ENCODE data around the gene PDE4A.

The PDE4A gene

DNA sequence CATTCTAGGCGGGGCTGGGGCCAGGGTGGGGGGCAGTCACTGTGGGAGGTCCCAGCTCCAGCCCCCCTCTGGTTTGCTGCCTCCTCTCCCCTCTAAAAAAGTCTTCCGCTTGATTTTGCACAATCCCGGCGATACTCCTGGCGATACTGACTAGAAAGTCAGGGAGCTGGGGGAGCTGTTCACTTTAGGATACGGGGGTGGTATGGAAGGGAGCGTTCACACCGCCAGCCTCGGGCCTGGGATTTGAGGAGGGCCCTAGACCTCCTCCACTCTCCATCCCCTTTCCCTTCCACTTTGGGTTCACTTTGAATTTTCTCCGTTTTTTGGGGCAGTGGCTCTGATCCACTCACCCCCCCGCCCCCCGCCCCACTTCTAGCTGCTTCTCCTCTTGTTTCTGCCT lies 47.8 kb downstream of the PDE4A start:
- no peak for FAIRE-seq

GRCh38 chr19:10471909-10472308 lies 51.6 kb downstream of the PDE4A start:
- FAIRE-seq: no peak

DNA sequence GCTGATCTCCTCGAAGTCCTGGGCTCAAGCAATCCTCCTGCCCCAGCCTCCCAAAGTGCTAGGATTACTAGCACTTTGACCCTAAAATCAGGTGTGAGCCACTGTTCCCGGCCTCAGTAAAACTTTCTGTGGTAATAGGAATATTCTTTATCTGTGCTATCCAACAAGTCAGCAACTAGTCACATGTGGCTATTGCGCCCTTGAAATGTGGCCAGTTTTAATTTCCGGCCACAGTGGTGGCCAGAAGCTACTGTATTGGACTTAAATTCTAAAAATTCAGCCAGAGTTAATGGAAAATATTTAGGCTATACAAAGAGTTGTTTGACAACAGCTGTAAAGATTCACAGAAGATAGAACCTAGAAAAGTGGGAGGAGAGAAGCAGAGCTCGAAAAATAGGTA lies 52.9 kb downstream of the PDE4A start:
- FAIRE-seq: no peak

GRCh38 chr19:10474962-10475451 lies 54.7 kb downstream of the PDE4A start:
- no peak for FAIRE-seq

- no peak for FAIRE-seq
Measured at GRCh38 chr19:10478476-10478875, 58.1 kb downstream of the PDE4A start.

DNA sequence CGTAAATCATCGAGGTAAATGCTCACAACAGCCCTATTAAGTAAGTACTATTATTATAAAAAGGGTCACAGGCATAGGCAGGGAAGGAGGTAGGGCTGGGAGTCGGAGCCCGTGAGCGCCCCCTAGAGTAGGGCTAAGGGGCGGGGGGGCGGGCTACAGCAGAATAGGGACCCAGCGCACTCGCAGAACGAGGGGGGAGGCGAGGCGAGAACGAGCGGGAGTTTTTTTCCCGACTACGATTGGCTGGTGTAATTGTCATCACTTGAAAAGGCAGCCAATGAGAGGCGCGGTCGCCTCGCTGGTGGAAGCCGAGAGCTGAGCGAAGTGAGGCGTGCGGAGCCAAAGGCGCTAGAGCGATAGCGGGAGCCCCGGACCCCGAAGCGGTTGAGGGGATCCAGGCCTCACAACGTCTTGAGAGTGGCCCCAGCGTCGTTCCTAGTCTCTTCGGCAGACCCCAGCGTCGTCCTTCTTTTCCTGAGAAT lies 58.6 kb downstream of the PDE4A start:
- FAIRE-seq: no peak

- FAIRE-seq: no peak
Measured at GRCh38 chr19:10486551-10486950, 66.2 kb downstream of the PDE4A start.

DNA sequence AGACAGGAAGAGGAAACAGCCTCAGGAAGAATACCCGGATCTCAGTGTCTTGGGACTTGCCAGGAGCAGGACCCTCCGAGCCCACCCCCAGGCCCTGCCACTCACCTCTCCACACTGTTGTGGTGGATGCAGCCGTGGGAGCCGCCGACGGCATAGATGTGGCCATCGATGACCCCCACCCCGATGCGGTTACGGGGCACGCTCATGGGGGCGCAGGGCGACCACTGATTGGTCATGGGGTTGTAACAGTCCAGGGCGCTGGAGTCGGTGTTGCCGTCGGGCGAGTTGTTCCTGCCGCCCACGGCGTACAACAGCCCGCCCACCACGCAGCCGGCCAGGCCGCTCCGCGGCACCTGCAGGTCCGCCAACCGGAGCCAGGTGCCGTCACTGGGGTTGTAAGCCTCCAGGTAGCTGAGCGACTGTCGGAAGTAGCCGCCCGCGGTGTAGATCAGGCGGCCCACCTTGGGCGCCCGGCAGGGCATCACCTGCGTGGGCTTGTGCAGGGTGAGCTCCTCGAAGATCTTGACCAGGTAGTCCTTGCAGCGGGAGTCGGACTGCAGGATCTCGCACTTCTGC lies 71.2 kb downstream of the PDE4A start:
- no peak for FAIRE-seq

DNA sequence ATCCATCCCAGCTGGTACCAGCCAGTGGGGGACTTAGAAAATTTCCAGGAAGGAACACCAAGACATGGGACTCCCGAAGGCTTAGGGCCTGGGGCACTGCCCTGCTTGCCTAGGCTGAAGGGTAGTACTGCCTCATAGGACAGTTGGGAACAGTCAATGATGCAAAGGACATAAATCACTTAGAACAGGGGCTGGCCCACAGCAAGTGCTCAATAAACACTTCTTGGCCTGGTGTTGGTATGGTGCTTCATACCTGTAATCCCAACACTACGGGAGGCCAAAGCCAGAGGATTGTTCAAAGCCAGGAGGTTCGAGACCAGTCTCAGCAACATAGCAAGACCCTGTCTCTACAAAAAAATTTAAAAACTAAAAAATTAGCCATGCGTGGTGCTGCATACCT lies 77.0 kb downstream of the PDE4A start:
- FAIRE-seq: no peak

- no peak for FAIRE-seq
Measured at GRCh38 chr19:10499550-10500246, 79.4 kb downstream of the PDE4A start.

DNA sequence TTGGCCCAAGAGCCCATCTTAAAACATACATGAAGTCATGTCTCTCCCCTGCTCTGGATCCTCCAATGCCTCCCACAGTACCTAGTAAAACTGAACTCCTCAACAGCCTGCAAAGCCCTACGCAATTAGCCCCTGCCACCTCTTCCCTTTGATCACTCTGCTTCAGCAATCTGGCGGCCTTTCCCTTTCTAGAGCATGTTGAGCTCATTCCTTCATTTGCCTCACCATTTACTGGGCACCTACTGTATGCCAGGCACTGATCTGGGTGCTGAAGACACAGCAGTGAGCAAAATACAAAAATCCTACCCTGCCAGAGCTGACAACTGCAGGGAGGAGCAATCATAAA lies 79.9 kb downstream of the PDE4A start:
- FAIRE-seq: no peak

GRCh38 chr19:10501971-10502523 lies 81.7 kb downstream of the PDE4A start:
- FAIRE-seq: no peak

DNA sequence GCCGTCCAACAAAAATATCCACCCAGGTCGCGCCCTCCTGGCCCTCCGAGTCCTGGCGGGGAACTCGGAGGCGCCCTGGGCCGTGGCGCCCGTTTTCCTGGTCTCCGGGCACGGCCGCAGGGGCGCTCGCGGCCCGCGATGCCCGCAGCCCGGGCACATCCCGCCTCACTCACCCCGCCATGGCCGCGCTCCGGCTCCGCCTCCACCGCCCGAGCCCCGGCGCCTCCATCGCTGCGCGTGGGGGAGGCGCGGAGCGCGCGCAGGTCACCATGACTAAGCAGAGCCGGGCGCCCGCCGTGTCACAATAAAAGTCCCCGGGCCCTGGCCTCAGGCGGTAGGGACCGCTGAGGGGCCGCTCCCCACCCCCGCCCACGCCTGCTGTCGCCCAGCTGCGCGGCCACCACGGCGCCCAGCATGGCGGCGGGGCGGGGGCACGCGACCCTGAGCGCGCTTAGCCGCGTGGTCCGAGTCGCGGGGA lies 82.2 kb downstream of the PDE4A start:
- FAIRE-seq: no peak

DNA sequence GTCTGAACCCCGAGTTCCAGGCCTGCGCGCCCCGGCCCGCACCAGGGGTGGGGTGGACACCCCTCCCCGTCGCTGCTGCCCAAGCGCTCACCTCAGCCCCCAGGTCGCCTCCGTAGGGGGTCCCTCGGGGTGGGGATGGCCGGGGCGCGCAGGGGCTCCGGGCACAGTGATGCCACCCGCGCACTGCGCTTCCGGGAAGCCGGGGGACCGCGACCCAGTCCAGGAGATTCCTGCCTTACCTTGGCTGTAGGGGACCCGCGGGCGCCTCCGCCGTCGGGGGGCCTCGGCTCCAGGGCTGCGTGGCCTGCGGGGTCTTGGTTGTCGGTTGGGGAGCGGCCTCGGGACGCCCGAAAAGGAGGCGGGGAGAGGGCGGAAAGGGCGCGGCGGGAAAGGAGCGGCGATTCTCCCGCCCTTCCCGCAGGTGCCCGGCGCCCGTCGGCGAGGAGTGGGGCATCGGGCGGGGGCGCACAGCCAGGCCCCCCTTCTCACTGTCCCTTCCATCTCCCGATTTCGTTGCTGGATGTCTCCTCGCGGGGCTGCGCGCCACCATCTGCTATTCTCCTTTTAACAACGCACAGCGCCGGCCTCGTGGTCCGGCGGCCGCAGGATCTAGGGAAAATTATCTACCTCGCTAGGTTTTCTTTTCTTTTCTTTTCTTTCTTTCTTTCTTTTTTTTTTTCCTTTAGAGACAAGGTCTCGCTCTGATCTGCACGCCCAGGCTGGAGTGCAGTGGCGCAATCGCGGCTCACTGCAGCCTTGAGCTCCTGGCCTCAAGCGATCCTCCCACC lies 82.9 kb downstream of the PDE4A start, which contains the start of gene KEAP1:
Gene KEAP1 (minus strand): TSS at position 355 of the 788 bp plus-strand sequence. CDS start 3,323 bp downstream, outside the sequence.
- FAIRE-seq: no peak

DNA sequence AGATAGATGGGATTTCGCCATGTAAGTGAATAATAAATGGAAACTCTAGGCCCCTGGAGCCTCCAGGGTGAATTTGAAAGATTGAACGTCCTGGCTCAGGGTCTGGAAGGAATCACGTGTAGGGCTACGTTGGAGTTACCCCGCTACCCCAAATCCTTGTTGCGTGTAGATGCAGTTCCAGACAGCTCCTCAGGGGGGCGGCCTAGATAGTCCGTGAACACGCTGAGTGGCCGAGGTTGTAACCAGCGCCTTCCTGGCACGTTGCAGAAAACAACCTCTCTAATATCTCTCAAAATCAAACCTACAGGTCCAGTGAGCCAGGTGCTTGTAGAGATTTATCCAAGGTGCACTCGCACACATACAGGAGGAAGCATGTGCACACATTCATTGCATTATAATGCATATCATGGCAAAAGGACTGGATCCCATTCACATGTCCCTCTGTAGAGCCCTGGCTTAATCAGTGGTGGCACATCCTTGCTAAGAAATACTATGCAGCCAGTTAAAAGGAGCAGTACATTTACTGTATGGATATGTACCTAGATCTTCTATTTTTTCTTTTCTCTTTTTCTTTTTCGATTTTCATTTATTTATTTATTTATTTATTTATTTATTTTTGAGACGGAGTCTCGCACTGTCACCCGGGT lies 85.4 kb downstream of the PDE4A start:
- no peak for FAIRE-seq

DNA sequence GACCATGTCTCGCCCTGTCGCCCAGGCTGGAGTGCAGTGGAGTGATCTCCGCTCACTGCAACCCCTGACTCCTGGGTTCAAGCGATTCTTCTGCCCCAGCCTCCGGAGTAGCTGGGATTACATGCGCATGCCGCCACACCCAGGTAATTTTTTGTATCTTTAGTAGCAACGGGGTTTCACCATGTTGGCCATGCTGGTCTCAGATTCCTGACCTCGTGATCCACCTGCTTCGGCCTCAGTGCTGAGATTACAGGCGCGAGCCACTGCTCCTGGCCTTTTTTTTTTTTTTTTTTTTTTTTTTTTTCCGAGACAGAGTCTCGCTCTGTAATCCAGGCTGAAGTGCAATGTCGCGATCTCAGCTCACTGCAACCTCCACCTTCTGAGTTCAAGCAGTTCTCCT lies 87.7 kb downstream of the PDE4A start:
- no peak for FAIRE-seq

GRCh38 chr19:10508707-10509106 lies 88.4 kb downstream of the PDE4A start:
- no peak for FAIRE-seq

DNA sequence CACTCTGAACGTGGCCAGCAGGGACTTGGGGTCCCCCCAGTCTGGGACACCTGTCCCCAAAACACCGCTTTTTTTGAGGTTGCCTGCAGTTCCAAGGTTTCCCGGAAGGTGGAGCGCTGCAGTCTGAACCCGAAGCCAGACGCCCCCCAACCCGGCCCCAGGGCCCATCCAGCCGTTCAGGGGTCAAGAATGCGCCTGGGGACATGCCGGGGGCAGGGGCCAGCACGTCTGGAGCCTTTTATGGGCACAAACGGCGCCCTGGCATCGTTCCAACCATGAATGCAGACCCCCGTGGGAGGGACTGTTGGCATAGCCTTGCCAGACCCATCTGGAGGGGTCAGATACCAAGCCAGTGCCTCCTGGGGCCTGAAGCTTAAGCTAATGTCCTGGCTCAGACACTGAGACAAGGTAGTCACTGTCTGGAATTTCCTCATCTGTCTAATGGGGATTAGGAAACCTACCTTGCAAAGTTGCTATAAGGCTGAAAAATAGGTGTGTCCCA lies 90.0 kb downstream of the PDE4A start:
- FAIRE-seq: no peak

DNA sequence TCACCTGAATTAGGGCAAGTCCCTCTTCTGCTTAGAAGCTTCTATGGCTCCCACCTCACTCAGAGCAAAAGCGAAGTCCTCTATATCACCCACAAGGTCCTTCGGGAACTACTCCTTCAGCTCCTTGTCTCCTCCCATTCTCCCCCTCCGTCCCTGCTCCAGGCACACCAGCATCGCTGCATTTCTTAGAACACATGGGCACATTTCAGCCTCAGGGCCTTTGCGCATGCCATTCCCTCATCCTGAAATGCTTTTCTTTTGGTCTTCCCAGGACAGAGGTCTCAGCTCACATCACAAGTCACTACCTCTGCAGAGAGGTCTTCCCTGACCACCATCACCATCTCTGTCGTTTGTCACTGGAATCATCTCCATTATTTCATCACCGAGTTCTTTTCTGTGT lies 92.9 kb downstream of the PDE4A start:
- FAIRE-seq: no peak

DNA sequence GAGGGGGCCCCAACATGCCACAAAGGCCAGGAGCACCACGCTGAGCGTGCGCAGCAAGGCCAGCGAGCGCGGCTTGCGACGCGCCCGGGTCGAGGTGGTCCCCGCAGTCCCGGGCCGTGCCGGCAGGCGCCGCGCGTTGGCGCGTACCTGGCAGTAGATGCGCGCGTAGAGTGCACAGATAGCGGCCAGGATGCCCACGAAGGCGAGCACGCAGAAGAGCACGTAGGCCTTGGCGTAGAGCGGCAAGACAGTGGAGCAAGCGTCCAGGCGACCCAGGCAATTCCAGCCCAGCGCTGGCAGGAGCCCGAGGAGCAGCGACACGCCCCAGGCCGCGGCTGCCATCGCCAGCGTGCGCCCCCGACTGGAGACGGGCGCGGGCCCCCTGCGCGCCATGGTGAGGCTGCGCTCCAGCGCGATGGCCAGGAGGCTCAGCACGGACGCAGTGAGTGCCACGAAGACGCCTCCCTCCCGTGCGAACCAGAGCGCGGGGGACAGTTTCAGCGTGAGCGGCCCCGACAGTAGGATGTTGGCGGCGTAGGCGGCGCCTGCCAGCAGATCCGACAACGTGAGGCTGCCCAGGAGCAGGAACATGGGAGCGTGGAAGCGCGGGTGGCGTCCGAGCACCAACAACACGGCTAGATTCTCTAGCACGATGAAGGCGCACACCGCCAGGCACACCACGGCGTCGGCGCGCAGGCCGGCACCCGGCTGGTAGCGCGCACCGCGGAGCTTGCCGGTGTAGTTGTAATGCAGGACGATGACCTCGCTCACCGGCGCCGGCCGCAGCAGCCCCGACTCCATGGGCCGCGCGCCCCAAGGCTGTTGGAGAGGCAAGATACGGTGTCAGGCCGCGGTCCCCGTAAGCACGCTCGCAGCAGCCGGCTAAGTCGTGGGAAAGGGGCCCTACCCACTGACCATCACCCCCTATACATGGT lies 94.1 kb downstream of the PDE4A start:
- FAIRE-seq: no peak

DNA sequence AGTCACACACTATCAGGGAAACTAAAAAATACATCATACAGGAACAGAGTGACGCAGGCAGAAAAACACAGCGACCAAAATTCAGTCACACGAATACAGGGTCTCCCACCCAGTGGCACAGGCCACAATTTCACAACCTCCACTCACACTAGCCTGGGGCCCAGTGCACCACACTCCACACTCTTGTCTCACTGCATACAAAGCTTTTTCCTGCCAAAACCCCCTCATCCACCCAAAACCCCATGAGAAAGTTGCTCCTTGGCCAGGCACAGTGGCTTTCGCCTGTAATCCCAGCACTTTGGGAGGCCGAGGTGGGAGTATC lies 95.7 kb downstream of the PDE4A start:
- FAIRE-seq: no peak

Data from endometrium (tissue), 2 donors.